ENCODE data around the gene SON. TPM values are rescaled to one million over a fixed set of nuclear protein-coding genes. Genes with fewer than 3 reads are reported as not detected.

The SON gene
- total RNA-seq, 1 experiment from 2014 or later: 329 TPM

DNA sequence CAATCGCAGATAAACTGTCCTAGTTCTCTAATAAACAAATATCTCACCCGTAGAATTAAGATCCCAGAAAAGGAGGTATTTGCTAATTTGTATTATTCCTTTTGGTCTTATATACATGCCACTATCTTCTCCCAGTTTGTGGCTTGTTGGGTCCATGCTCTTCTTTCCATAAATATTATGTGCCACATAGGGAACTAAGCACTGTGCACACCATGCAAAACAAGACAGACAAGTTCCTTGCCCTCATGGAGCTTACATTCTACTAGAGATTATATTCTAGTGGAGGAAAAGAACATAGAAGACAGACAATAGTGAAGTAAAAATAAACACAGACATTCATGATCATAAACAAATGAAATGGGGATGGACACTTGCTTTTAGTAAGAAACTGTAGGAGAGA, 5.6 kb upstream of the SON start:
- Histone ChIP-seq H3K4ac (ENCODE audit: low read depth, low read length) (no peak overlapping the region), H3K79me2 (ENCODE audit: insufficient read depth, low read length) (peaks cover 15% of the 10 kb centered on the region; the same call in 1 of the 2 replicates), H3K27ac (ENCODE audit: insufficient read length, low read depth, low read length) (no peak overlapping the region), H4K5ac (ENCODE audit: insufficient read length, low read depth, low read length) (no peak overlapping the region), H3K18ac (ENCODE audit: insufficient read length, low read depth, low read length) (no peak overlapping the region), H3K9ac (ENCODE audit: extremely low read depth, insufficient read length, low read length) (no peak overlapping the region), H2AFZ (ENCODE audit: low read length) (no peak overlapping the region), H3K23ac (ENCODE audit: insufficient read length, low read depth, low read length) (no peak overlapping the region), H3K4me2 (ENCODE audit: insufficient read depth, insufficient read length, low read length) (no peak overlapping the region), H3K14ac (ENCODE audit: insufficient read depth, low read length) (no peak overlapping the region), H2BK12ac (ENCODE audit: insufficient read length, low read depth, low read length) (no peak overlapping the region), H4K91ac (ENCODE audit: insufficient read length, low read depth, low read length) (no peak overlapping the region), H4K8ac (replicated peaks; ENCODE audit: insufficient read length, low read depth, low read length) (no peak overlapping the region), H3T11ph (ENCODE audit: low read length) (no peak overlapping the region), H4K20me1 (ENCODE audit: control insufficient read depth, insufficient read depth, insufficient read length) (no peaks in the 10 kb centered on the region), H2BK5ac (ENCODE audit: insufficient read length, low read length) (no peak overlapping the region), H2BK20ac (ENCODE audit: low read depth, low read length, poor library complexity, severe bottlenecking) (no peak overlapping the region), H3K27me3 (ENCODE audit: insufficient read depth, low read length) (no peaks in the 10 kb centered on the region), H2BK15ac (ENCODE audit: low read depth, low read length) (no peak overlapping the region), H3K4me1 (ENCODE audit: insufficient read depth, low read length) (no peaks in the 10 kb centered on the region), H3K79me1 (ENCODE audit: insufficient read depth, low read depth, low read length, poor library complexity, severe bottlenecking) (peaks cover 7% of the 10 kb centered on the region), H3K23me2 (ENCODE audit: insufficient read length, low read depth, low read length, poor library complexity, severe bottlenecking) (no peaks in the 10 kb centered on the region), H2AK5ac (ENCODE audit: insufficient read length, low read length) (no peak overlapping the region), H3K9me3 (ENCODE audit: control insufficient read depth, low read depth, low read length) (no peaks in the 10 kb centered on the region), H2BK120ac (ENCODE audit: low read depth, low read length, poor library complexity, severe bottlenecking) (no peak overlapping the region), H3K56ac (ENCODE audit: insufficient read length, low read depth, low read length) (no peak overlapping the region)
- Mint-ChIP-seq H3K4me3 (no peak overlapping the region; a peak in 1 of 5 replicates), H3K4me1 (peaks cover 10 to 11% of the 10 kb centered on the region in 2 experiments), H3K27me3 (ENCODE audit: low read depth) (no peaks in the 10 kb centered on the region), H3K27ac (peak overlapping the region in 2 of 3 experiments; percentile 4 to 34; a peak in 1 of 7 replicates), H3K9me3 (no peaks in the 10 kb centered on the region; a peak in 2 of 5 replicates), H3K36me3 (ENCODE audit: insufficient read depth in 1 of 3, low read depth in 3 of 3) (peaks cover 57 to 79% (median 76%) of the 10 kb centered on the region in 3 experiments)
- no peak for DNase-seq
- WGBS (ENCODE audit: extremely low coverage, insufficient read length, low lambda C conversion rate): no CpG with 5 or more reads among the region's 2 CpGs
- TF ChIP-seq, protein P1, sequence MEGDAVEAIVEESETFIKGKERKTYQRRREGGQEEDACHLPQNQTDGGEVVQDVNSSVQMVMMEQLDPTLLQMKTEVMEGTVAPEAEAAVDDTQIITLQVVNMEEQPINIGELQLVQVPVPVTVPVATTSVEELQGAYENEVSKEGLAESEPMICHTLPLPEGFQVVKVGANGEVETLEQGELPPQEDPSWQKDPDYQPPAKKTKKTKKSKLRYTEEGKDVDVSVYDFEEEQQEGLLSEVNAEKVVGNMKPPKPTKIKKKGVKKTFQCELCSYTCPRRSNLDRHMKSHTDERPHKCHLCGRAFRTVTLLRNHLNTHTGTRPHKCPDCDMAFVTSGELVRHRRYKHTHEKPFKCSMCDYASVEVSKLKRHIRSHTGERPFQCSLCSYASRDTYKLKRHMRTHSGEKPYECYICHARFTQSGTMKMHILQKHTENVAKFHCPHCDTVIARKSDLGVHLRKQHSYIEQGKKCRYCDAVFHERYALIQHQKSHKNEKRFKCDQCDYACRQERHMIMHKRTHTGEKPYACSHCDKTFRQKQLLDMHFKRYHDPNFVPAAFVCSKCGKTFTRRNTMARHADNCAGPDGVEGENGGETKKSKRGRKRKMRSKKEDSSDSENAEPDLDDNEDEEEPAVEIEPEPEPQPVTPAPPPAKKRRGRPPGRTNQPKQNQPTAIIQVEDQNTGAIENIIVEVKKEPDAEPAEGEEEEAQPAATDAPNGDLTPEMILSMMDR (conservative IDR thresholded peaks at IDR 0.05): no peak
